Midbrain (tissue), 1 donor: Measurements from ENCODE around the gene FDPS.

Experiments used
- DNase-seq: peaks from one replicate; lab custom pipeline; 2025; lab: John Stamatoyannopoulos, UW

FDPS gene

DNA sequence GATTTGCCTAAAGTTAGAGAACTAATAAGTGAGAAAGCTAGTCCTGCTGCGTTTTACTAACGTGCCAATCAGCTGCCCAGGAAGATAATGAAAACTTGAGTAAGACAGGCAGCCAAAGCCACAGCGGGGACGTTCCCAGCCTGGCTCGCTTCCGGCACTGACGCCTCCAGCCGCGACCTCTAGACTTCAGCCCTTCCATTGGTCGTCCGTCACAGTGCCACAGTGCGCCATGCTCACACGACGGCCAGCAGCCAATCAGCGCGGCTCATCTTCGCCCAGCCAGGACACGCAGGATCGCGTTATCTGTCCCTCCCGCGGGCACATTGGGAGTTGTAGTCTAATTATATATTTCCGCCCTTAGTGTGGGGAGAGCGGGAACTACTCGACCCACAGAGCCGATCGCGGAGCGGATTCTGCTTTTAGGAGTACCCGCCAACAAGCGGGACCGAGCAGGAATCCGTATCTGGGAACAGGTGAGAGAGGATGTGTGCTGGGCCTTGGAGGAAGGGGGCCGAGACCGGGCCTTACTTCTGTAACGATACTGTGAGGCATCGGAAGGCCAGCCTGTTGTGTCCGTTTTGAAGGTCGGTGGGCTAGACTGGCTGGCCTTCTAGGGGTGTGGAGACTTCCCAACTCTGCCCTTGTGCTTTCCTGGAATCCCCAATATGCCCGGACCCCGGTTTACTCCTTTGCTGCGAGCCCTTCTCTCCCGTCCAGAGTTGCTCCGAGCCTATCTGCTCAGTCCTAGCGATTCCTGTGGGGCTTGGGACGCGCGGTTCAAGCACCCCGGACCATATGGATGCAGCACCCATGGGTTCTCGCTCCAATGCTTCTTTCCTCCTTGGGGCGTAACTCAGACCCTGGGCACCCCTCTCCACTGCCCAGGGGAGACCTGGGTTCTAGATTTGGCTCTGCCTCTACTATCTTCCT, at the start of gene FDPS:
Gene FDPS, plus strand, starts transcription at position 374 of the 930 bp plus-strand sequence. CDS start 924 bp downstream, outside the sequence.
- DNase-seq = peak; percentile 99

DNA sequence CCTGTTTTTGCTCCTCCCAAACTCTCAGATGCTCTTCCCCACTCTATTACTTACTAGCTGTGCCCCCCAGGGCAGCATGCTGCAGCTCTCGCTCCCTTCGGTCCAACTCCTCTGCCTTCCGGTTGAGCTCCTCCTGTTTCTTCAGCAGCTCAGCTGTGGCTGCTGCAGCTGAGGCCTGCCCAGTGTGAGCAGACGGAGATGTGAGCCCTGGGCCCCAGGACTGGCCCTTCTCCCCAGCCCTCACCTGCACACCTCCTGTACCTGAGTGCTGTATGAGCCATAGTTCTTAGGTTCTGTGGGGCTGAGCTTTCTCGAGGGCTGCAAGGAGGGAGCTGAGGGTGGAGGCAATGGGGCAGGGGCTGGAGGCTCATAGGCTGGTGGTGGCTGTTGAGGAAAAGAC, 48.4 kb upstream of the FDPS start:
- DNase-seq = no peak

DNA sequence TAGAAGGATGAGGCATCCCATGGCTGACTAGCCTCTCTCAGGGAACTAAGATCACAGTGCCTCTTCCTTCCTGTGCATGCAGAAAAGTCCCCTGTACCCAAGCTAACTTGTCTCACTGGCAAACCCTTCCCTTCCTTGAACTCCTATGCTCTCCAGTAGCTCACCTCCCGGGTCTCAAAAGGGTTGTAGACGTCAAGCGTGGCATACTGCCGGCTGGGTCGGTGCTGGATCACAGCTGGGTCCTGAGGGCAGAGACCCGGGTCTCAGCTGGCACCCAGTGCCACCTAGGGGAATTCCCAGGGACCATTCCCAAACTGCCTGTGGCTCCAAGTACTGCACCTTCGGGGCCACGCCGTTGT, 47.2 kb upstream of the FDPS start:
- no peak for DNase-seq

DNA sequence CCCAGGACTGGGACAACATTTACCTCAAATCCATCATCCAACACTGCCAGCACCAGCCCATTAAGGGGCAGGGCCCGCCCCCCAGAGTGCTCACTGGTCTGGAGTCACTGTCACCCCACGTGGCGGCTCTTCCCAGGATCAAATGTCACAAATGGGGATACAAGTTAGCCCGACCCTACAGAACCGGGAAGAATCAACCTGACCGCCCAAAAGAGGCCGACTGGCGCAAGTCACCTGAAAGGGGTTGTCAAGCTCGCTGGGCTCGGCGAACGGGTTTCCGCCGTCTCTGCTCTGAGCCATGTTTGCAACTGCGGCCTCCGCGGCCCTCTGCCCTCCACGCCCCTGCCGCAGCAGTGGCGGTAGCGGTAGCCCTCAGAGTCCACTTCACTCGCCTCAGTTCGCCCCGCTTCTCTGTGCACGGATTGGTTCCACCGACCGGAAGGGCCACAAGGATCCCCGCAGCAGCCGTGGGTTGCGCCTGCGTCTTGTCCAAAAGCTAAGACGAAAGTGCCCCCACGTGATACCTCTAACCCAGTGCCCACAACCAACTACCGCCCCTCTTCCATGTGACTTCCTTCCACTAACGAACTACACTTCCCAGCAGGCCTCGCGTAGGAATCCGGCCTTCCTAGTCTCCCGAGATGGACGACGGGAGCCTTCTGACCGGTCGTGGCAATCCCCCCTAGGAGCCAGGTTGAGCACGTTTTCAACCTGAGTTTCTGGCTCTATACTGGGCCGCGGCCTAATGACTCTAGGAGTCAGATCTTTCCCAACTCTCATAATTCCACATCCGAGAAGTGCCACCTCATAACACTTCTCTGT, 46.6 kb upstream of the FDPS start, which contains the start of gene SCAMP3:
Gene SCAMP3, minus strand, starts transcription at position 509 of the 822 bp plus-strand sequence. Its CDS starts 209 bp downstream, at position 300.
- DNase-seq = peak; percentile 98

DNA sequence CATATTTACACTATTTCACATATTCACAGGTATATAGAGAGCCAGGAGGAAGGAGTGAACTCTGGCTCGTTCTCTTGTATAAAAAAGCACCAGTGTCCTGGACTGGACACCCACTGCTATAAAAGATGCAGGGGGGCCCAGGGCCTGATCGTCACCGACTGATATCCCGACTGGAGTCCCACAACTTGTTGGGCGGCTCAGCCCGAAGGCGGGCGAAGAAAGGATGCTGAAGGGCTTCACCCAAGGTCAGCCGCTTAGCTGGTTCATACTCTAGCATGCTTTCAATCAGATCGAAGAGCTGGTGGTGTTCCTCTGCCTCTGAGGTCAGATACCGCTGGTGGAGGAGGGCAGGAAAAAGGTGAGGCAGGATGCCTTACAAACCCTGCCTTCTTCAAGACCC, 45.6 kb upstream of the FDPS start:
- no peak for DNase-seq

DNA sequence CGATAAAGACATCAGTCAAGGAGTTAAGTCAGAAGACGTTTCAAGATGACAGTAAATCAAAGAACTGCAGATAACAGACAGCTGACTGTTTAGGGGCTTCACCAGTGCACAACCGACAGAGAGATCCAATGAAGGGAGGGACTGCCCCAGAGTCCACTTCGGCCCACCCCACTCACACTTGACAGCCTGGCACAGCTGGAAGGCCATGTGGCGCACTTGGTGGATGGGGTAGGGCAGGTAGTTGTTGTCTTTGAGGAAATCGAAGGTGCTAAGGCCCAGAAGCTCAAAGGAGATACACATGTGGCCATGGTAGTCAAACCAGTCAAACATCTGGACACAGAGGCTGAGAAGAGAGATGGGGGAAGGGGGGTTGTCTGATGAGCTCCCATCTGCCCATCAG, 42.1 kb upstream of the FDPS start:
- no peak for DNase-seq

DNA sequence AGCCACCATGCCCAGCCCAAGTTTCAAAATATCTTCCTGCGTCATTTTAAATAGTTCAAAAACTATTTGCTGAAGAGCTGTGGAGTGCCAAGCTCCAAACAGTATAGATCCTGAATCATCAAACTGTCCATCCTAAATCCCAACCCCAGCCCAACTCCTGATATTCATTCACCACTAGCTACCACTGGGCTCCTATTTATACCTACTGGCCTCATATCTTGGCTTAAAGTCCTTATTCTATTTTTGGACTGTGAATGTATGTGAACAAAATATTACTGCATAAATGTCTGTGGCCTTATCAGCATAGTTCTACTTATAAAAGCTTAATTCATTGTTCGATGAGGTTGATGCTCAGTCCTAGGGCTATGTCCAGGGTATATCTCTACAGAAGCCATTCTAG, 41.3 kb upstream of the FDPS start:
- no peak for DNase-seq

DNA sequence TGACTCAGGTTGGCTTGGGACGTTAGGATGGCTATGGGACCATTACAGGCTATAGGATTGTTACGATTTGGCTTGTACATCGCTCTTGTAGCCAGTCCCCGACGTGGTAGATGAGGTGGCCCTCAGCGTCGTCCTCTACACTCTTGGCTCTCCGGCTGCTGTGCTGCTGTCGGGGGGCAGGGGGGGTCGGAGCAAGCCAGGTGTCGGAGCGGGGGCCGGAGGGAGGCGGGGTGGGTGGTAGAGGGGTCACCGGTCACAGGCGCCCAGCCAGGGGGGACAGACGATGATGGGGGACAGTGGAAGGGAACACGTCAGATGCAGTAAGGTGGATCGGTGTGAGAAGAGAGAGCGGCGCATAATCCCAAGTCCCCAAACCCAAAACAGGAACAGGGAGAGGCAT, 40.0 kb upstream of the FDPS start:
- no peak for DNase-seq

DNA sequence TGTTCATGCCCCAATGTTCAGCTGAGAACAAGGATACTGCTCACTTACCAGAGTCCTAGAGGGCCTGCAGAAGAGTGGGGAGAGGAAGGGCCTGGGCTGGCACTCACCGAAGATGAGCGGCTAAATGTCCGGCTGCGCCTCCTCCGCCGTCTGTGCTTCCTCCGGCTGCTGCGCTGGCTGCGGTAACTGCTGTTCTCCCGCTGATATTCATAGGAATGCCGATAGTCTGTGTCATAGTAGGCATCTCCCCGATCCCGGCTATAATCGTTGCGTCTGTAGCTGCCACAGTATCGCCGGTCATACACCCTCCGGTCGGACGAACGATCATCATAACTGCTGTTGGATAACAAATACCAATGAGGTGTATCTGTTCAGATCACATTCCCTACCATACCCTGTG, 39.3 kb upstream of the FDPS start:
- no peak for DNase-seq

DNA sequence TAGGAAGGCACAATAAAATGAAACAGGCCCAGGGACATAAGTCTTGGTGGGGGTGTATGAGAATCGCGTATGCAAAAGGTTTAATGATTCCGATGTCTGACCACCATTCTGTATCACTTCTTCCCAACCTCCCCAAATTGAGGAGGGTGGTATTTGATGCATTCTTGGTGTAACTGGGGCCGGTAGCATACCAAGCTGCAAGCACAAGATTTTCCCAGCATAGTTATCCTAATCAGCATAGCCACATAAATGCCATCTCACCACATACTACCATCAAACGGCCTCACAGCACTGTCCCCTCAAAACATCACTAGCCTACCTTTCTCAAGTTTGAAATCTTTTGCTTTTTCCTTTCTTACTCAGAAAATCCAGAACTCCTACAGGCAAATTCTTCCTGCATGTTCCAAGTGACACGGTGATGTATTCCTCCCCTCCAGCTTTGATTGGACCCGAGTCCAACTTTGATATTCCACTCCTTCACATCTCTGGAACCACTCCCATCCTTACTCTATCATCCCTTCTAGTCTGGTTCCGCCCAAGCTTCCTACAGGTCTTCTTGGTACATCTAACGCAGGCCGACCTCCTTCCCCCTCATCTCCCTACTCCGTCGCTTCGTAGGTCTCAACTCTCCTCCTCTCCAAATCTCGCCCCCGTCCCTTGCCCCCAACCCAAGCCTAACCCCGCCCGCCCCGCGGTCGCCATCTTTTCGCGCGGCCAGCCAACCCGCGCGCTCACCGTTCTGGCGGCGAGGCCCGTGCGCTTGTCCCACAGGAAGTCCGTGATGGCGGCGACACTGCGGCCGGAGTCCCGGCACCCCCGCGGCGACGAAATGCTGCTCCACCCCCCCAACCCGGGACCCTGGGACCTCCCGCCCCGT, 36.0 kb upstream of the FDPS start:
- DNase-seq = peak; percentile 45

DNA sequence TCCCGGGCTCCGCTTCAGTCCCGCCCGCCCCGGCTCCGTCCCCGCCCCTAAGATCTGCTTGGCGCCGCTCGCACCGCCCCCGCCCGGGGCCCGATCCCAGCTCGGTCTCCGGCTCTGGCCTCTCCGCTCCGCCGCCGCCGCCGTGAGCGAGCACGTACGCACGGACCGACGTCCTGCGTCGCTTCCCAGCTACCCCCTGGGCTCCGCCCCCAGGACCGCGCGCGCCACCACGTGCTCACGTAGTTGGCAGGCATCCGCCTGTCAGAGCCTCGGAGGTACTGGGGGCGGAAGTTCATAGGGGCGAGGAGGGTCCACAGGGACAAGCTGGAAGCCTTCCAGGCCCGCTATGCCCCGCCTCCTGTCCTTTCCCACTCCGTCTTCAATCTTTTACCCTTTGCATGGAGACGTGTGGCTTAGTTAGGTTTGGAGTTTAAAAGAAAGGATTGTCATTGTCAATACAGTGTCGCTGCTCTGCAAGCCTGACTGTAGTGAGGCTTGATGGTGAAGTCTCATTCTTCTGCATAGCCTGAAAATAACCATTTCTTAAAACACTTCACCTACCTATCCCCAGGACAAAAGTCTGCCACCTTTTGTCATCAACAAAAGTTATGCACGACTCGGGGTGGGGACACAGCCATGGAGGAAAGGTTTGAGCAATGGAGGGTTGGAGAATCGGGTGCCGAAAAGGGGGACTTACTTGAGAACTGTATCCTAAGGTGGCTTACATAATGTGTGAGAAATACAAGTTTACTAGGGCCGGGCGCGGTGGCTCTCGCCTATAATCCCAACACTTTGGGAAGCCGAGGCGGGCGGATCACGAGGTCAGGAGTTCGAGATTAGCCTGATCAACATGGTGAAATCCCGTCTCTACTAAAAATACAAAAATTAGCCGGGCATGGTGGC, 35.1 kb upstream of the FDPS start, which contains the start of gene CLK2:
Gene CLK2, minus strand, starts transcription at position 162 of the 903 bp plus-strand sequence. CDS start 2,527 bp downstream, outside the sequence.
- DNase-seq = peak; percentile 93

DNA sequence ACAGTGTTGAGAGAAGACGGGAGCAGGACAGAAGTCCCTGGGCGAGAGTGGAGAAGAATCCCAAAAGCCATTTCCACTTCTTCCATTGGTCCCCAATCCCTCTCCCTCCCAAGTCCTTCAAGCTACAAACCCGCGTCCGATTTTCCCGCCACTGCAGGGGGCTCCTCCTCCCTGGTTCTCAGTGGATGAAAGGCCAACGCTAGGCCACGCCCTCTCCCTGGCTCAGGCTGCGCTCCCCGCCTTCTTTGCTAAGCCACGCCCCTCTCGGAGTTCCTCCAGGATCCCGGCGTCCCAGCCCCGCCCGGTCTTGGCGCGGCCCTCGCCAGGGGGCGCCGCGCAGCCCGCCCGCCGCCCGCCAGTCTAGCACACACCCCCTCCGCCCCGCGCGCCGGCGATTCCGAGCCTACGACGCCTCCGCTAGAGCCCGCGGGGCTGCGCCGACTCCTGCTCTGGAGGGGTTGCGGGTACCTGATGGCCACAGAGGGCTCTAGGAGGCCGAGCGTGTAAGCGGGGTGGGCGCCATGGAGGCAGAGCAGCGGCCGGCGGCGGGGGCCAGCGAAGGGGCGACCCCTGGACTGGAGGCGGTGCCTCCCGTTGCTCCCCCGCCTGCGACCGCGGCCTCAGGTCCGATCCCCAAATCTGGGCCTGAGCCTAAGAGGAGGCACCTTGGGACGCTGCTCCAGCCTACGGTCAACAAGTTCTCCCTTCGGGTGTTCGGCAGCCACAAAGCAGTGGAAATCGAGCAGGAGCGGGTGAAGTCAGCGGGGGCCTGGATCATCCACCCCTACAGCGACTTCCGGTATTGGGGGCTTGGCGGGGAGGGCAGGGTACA, 31.4 kb upstream of the FDPS start, which contains the start of gene HCN3:
Gene HCN3, plus strand, starts transcription at position 394 of the 832 bp plus-strand sequence. Its CDS starts 128 bp downstream, at position 522.
- peak; percentile 98 for DNase-seq

DNA sequence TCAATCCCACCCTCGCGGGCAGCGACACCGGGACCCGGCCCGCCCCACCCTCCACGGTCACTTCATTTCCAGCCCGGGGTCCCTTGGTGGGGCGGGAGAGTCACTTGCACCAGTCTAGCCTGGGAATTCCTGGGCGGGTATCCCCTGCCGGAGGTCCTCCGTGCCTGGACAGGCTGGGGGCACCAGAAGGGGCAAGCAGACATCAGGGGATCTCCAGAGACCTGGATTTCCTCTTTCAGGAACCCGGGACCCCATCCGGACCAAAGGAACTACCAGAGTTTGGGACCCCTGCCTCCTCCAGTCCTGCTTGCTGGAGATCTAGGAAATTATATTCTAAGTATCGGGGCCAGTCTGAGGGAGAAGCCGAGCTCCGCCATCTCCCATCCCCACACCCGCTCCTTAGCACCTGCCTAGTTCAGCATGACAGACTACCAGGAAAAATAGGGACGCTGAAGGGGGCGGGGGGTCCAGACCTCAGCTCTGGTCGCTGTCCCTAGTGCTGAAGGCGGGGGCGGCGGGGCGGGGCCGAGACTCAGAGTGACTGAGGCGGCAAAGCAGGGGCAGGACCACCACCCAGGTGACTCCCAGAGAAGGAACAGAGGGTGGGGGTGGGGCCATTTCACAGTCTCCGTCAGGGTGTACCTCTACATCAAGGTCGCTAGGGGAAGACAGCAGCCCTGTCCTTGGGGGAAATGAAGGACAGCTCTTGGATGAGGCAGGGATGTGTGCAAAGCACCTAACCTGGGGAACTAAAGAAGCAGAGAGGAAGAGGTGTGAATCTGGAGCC, 30.6 kb upstream of the FDPS start:
- DNase-seq = no peak

DNA sequence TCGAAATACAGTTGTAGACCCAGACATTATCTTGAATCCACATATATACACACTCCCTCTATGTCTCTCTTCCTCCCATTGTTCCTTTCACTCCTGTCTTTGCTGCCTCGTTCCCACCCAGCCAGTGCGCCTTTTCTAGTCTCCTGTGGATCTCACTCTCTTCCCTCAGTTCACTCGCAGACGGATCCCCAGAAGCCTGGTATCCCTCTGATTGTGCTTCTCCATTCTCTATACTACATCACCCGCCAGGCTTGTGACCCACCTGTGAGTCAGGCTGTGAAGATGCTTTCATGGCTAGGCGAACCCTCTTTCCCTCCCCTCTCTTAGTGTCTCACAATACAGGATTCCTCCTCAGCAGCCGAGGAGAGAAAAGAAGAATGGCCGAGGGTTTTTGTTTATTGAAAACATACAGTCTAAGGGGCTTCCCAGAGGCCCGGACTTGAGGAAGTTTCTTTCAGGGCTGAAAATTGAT, 29.9 kb upstream of the FDPS start:
- no peak for DNase-seq

DNA sequence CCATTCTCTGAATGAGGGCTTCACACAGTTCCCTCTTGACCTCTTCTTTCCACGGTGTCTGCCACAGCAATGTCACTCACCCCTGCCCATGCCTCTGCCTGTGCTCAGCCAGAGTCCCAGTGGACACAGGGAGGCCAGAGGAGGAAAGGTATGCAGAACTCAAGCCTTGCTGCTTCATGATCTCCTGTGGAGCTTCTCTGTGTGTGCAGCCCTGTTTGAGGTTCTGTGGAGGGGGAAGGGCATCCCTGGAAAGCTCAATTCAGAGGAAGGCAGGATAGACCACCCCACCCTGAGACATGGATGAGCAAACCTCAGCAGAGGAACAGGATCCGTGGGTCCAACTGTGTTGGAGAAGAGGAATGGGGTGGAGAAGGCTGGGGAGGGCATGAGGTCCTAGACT, 29.4 kb upstream of the FDPS start:
- no peak for DNase-seq

DNA sequence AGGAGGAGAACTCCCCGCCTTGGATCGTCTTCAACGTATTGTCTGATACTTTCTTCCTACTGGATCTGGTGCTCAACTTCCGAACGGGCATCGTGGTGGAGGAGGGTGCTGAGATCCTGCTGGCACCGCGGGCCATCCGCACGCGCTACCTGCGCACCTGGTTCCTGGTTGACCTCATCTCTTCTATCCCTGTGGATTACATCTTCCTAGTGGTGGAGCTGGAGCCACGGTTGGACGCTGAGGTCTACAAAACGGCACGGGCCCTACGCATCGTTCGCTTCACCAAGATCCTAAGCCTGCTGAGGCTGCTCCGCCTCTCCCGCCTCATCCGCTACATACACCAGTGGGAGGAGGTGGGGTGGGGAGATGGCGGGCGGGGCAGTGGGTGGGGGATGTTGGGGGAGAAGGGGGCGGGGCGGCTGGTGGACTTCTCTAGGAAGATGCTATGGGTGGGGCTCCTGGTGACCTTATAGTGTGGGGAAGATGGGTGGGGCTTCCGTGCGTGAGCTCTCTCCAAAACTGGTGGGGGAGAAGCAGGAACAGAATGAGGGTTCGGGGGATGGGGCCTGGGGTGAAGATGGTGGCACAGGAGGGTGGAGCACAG, 26.1 kb upstream of the FDPS start:
- no peak for DNase-seq

DNA sequence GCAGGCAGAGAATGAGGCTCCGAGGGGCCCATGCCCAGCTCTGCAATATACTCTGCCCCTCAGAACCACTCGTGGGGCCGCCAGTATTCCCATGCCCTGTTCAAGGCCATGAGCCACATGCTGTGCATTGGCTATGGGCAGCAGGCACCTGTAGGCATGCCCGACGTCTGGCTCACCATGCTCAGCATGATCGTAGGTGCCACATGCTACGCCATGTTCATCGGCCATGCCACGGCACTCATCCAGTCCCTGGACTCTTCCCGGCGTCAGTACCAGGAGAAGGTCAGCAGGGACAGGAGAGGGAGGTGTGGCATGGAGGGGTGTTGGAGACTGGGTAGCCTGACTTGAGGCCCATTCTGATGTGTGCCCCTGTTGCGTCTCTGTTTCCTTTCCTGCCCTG, 24.2 kb upstream of the FDPS start:
- DNase-seq = no peak

DNA sequence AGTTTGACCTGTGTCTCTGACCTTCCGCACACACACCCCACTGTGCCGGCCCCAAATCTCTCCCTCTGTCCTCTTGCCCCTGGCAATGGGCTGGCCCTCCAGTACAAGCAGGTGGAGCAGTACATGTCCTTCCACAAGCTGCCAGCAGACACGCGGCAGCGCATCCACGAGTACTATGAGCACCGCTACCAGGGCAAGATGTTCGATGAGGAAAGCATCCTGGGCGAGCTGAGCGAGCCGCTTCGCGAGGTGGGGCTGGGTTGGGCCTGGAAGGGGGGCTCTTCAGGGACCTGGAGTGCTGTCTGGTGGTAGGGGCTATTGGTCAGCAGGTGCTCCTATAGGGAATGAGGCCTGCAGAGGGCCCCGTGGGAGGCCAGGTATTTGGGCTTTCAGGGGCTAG, 23.6 kb upstream of the FDPS start:
- DNase-seq = no peak
